Activated CD4-positive, alpha-beta T cell treated with anti-CD3 and anti-CD28 coated beads for 48 hours (primary cell): ENCODE measurements around the gene PICALM.
A peak's percentile ranks its signal among the peaks of the same experiment; 100 is the strongest.
"Not testable (repeated sequence)": the region's sequence is repeated elsewhere in the genome, so short reads cannot be mapped to it uniquely, and the experiment has no call there.

Experiments used
- DNase-seq: peaks from one replicate; pipeline ENCODE4 v3.0.0-alpha.2; 2020

The PICALM gene

DNA sequence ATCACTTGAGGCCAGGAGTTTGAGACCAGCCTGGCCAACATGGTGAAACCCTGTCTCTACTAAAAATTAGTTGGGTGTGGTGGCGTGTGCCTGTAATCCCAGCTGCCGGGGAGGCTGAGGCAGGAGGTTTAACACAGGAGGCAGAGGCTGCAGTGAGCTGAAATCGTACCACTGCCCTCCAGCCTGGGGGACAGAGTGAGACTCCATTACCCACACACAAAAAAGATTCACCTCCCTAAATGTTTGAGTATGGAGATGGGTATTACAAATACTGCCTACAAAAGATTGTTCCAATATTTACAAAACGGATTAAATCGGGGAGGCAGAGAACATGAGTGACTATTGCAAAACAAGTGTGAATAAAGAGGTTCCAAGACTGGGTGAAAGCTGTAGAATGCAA is 98.3 kb downstream of the PICALM start:
- DNase-seq, result no peak

DNA sequence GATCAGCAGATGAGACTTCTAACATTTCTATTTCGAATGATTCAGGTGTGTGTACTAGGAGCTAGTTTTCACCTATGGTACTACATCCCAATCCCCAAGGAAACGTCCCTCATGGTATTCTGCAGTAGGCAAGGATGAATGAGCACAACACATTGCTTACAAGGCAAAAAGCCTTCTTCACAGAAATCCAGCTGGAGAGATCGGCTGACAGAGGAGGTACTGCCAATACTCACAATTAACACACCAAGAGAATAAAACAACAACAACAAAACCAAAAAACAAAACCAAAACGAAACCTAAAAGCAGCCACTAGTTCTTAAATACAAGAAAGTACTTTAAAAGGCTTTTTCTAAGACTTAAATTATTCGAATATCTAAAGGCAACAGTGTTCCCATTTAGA is 101.4 kb downstream of the PICALM start:
- DNase-seq, result no peak

DNA sequence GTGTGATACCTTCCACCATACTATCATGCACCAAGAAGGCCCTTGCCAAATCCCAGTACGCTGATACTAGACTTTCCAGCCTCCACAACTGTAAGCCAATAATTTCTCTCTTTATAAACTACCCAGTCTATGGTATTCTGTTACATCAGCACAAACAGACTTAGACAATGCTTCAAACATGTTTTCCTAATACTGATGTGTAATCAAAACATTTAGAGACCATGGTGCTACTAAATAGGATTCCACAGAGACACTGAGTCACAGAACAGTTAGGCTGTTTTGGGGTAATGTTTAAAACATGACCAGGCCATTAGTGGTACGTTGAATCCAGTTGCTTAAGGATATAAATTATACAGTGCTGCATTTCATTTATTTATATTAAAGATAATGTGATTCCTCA is 103.7 kb downstream of the PICALM start:
- no peak for DNase-seq

DNA sequence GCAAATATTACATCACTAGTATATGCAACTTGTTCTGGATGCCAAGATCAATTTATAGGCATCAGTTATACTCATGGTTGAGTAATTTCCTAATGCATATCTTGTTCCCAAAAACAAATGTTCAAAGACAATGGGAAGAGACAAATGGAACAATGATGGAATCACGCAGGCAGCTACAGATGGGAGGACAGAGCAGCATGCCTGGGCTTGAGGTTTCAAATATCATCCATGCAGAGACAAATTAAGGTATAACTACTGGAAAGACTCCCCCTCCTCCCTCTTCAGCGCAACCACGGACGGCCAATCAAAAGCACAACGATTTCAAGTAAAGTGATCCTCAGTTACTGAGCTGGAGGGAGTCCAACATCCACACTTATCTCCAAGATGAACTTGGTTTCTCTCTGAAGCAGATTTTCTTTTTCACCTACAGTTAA is 106.9 kb downstream of the PICALM start:
- no peak for DNase-seq

DNA sequence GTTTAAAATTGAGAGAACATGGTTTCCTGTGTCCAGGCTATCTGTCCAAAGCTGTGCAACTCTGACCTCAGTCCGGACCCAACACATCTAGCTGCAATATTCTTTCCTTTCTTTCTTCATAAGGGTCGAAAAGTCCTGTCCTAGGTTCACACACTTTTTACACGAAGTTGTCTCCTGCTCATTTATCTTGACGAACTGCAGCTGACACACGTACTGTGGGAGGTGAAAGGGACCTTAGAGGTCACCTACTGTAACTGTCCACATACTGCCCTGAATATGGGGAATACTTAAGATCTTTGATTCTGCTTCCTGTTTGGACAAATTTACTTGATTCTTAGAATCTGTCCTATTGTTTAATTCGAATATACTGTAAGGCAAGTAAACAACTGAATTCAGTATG is 107.8 kb downstream of the PICALM start:
- no peak for DNase-seq

DNA sequence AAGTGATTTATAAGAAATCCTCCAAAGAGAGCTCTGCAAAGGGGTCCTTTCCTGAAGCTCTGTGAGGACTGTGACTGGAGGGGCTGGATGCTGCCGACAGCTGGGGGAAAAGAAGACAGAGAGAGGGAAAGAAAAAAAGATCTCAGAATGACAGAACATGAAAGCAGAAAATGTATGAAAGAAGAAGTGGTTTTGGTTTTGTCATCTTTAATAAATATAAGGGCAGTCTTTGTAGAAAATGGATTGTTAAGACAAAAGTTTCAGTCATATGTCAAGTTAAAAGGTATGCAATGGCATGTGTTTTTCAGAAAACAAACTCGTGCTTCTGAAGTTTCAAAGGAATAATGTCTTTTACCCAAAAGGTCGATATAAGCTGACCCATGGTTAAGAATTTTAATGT is 108.2 kb downstream of the PICALM start:
- no peak for DNase-seq

DNA sequence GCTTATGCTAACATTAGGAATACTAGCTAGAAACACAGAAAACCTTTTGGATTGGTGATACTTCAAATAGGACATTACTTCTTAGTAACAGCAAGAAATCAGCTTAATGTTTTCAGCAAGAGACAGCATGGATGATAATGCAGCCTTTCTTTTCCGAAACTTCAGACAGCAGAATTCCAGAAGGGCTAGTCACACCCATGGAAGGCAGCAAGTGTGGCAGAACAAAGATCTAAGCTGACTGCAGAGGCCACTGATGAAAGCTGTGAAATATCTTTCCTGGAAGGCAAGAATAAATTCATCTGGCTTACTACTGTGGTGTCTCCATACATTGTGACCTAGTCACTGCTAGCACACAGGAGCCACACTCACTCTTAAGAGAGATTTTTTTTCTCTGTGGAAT is 113.4 kb downstream of the PICALM start:
- DNase-seq, result no peak

DNA sequence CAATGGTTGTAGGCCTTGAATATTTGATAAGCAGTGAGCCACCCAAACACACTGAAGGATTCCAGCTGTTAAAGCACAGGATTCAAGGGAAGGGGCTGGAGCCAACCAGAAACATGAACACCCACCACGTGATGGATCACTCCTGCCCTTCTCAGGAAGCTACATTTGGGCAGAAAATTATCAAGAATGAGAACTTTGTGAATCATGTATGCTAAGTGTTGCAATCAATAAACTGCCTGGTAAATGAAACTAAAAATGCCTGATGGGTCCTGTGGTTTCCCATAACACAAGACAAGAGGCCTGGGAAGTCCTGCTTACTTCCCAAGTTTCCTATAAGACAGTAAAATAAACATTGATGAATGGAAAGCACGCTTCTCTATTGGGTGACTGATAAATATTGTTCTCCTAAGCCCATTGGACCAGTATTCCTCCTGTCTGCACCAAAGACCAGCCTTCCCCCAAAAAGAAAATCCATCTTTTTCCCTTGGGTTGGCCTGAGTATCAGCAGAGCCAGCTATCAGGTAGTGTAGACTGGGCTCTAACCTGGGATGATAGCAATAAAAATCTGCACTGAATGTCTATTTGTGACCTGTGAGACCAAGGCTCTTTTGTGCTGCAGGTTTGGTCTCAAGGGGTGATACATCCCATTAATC is 115.3 kb downstream of the PICALM start:
- DNase-seq, result no peak

DNA sequence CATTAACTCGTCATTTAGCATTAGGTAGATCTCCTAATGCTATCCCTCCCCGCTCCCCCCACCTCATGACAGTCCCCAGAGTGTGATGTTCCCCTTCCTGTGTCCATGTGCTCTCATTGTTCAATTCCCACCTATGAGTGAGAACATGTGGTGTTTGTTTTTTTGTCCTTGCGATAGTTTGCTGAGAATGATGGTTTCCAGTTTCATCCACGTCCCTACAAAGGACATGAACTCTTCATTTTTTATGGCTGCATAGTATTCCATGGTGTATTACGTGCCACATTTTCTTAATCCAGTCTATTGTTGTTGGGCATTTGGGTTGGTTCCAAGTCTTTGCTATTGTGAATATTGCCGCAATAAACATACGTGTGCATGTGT is 116.8 kb downstream of the PICALM start:
- DNase-seq, result not testable (repeated sequence)

DNA sequence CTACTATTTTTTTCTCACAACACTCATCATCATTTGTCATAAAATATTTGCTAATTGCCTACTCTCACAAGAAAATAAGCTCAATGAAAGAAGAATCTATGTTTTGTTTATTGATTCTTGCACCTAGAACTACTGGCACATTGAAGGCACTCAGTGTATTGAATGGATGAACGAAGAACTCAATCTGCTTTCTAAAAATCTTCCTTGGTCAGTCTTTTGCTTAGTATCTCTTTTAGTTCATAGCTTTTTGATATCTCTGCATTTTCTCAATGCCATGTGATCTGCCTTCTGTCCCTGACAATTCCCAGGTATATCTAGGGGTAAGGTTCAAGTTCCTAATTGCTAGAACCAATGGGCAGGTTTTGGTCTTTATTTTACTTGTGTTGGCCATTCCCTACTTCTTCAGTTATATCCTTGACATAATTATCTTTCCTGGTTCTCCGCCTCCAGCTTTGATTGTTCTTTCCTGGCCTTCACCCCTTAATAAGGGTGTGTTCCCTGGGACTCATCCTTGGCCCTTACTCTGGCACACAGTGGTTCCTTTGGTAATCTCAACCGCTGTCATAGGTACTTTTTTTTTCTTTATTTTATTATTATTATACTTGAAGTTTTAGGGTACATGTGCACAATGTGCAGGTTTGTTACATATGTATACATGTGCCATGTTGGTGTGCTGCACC is 117.3 kb downstream of the PICALM start:
- DNase-seq, result no peak

DNA sequence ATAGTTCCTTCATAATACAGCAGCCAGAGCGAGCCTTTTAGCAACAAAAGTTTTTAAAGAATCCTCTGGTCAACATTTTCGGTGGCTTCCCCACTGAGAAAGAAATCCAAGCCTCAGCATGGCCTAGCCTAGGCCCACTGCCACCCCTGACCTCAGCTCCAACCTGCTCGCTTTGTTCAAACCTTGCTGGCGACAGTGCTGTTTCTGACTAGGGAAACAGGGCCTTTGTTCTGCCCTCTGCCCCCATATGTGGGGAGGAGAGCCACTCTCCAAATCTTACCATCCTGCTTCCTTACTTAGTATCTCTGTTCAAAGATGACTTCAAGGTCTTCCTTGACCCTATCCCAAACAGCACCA is 117.9 kb downstream of the PICALM start:
- no peak for DNase-seq

DNA sequence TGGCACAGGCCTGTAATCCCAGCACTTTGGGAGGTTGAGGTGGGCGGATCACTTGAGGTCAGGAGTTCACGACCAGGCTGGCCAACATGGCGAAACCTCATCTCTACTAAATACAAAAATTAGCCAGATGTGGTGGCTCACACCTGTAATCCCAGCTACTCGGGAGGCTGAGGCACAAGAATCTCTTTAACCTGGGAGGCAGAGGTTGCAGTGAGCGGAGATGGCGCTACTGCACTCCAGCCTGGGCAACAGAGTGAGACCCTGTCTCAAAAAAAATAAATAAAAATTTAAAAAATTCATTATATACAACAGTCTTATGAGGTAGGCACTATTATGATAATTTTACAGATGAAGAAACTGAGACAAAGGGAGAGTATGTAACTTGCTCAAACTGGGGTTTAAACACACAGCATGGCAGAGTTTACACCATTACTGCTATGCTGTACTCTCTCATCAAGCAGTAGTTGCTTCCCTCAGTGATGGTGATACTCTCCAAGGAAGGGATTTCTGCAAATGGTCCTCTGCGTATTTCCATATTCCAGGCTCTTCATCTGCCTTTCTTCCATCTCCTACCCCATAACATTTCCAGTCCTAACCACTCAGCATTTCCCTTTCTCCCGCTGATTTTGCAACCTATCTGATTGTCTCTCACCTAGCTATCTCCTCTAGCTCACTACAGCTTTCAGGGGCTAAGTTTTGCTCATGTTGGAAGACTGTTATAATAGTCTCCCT is 118.4 kb downstream of the PICALM start:
- no peak for DNase-seq

DNA sequence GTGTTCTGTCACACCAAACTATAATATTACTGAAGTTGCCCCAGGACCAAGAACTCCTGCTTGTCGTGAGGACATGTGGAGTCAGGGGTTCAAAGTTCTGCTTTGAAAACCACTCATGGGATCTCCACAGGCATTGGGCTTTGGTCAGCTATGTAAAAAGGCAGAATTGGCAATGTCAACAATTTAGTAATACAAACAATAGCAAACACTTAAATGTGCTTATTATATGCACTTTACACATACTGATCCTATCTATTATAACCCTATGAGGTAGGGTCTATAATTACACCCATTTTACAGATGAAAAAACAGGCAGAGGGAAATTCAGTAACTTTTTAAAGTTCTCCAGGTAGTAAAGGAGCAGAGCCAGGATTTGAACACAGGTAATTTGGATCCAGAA is 119.1 kb downstream of the PICALM start:
- no peak for DNase-seq

DNA sequence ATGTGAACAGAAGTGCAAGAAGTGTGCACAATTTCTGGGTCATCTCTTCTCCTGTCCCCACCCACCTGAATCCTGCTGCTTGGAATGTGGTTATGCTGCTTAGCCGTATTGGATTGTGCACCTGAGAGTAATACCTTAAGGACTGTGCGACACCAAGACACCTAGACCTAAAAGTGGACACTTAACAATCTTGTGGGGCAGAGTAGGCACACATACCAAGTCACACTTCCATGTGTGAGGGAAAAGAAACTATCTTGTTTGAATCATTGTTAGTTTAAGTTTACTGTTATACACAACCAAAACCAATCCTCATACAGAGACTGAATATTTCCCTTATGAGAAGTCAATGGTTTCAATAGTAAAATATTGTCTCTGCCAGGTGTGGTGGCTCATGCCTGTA is 120.0 kb downstream of the PICALM start:
- DNase-seq, result no peak

DNA sequence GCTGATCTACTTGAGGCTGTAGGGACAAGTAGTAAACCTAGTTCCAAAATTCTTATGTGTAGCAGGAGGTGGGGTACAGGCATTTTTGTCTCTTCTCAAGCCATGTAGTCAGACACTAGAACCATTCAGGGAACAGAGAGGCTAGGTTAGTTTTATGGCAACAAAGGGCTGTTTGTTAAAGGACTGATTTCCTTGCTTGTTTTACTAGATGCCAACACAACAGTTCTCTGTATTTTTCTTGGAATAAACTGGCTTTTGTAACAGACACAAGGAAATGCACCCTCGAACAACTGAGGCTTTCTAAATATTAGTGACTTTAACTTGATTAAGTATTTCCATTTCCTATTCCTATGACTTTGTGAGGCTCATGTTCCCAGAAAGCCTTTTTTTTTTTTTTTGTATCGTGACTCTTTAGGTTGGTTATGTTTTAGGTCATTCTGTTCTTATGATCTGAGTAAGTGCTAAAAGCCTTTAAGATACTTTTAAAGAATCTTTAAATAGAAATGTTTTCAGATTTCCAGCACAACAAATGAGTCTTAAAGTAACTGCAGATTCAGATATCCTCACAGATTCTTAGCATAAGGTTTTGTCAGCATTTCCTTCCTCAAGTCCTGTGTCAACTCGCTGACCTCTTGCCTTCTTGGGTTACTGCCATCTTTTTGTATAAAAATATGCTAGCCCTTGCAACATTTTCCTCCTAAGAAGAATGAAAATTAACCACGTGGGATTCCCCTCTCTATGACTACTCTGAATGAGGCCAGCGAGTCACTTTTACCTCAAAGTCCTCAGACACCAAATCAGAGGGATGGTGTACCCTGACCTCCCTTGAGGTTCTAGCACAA is 121.2 kb downstream of the PICALM start:
- peak; percentile 55 for DNase-seq

DNA sequence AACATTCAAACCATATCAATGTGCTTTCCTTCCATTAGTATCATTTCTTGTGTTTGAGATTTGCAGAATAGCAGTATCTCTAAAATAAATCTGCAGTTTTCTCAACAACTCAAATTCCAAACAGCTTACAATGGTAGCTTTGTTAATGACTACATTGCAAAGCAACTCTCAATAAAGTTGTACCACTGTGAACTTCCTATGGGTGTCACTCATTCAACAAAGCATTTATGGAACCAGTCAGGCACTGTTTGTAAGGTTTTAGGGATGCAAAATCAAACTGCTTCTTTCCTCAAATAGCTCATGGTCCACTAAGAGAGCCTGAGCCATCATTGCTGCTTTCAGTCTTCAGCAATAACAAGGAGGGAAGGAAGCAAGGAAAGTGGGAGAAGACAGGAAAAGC is 122.7 kb downstream of the PICALM start:
- no peak for DNase-seq

DNA sequence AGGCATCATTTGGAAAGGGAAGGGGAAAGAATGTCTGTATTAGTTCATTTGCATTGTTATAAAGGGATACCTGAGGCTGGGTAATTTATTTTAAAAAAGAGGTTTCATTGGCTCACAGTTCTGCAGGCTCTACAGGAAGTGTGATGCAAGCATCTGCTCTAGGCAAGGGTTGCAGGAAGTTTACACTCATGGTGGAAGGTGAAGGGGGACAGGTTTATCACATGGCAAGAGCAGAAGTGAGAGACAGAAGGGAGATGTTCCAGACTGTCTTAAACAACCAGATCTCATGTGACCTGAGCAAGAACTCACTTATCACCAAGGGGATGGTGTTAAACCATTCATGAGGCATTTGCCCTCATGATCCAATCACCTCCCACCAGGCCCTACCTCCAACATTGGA is 123.1 kb downstream of the PICALM start:
- DNase-seq, result no peak

DNA sequence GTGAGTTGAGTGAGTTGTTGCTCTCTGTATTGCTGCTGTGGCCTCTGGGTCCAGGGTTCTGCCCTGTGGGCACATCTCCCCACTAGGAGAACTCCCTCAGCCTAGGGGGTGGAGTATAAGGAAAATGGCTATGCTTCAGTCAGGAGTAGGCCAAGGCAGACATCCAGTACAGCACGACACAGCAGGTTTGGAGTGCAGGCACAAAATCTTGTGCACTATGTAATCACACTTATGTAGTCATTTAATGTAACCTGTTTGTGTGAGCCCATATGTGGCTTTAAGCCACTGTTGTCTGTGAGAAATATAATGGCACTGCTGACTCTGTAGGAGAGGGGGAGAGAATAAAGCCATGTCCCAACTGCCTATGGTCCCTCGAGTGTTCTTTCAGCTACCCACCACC is 123.6 kb downstream of the PICALM start:
- DNase-seq, result no peak

DNA sequence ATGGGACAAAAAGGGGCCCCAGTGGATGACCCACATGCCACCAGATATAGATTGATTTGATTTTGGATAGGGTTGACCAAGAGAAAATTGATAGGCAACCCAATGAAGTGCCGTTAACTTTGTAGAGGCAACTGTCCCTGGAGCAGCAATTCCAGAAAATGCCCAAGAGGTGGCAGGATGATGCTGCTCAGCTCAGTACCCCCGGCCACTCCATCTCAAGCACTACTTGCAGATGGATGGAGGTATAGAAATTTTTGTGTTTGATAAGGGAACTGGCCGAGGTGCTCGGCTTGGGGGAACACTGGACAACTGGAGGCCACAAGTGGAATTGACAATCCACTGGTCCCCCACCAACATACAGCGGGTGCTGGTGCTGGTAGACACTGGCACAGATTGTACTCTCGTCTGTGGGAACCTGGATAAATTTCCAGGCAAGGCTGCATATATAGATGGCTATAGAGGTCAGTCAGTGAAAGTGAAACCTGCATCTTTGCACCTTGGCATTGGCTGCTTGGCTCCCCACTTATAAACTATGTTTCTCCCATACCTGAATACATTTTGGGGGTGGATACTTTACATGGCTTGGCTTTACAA is 127.4 kb downstream of the PICALM start:
- peak; percentile 65 for DNase-seq

DNA sequence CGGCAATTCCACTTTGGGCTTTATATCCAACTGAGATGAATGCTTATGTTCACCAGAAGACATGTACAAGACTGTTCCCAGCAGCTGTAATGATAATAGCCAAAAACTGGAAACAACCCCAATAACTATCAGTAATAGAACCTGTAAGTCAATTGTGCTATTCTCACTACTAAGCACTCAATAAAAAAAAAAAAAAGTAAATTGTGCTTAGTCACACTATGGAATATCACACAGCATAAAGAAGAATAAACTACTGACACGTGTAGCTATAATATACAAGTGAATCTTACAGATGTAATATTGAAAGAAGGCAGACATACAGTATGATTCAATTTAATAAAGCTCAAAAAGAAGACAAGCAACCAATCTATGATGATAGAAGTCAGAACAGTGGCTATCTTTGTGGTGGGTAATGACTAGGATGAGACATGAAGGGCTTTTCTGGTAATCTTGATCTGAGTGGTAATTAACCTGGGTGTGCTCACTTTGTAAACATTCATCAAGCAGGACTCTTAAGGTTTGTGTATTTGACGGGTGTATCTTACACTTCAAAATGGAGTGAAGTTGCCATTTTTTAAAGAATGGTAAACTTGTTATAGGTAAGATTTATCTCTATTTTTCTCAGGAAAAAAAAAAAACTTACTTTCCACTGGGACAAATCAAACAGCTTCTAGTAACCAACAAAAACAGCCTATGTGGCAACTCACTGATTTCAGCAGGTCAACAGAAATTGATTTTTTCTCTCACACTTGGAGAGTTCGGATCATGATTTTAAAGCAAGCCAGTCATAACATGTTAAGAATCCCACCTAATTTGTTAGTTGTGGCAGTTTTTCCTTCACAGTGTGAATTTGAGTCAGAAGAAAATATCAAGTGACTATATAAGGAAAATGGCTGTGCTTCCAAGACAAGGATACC is 129.5 kb downstream of the PICALM start:
- DNase-seq, result no peak

DNA sequence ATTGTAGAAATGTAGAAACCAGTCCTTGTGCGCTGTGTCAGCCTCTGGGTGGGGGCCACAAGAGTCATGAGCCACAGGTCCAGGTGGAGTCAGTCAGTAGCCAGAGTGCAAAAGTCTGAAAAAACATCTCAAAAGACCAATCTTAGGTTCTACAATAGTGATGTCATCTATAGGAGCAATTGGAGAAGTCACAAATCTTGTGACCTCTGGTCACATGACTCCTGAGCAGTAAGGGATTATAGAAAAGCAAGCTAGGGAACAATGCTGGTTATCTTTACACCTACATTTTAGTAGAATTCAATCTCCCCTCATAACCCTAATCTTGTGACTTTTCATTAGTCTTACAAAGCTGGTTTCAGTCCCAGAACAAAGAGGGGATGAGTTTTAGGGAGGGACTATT is 131.0 kb downstream of the PICALM start:
- DNase-seq, result no peak

DNA sequence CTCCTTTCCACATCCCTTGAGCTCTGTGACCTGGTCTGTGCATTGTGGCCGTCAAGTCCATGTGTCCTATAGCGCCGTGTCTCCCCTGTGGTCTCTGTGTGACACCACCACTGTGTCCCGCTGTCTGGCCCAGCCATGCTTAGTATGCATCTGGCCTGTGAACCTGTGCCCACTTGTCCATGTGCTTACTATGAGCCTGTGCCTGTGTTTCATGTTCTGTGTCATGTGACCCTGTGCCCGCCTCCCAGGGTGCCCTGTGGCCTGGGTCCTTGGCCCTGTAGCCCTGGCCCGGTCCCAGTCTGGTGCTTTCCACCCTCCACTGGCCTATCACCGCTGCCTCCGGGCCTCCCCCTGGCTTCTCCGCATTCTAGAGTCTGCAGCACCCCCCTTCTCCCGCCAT is 133.1 kb downstream of the PICALM start:
- DNase-seq, result no peak
